Duodenal mucosa (tissue), 2 donors: ENCODE data around the gene GLT1D1.

ENCODE experiments used
- H3K27ac ChIP-seq: one replicate; pipeline ENCODE4 v1.7.0; 2013; ENCODE audit warnings: low read depth, low read length
- H3K27me3 ChIP-seq, 2 donors: one replicate each; pipeline ENCODE4 v1.7.0; 2013; ENCODE audit warnings: low read length in 2 of 2, control low read depth in 1 of 2; ENCODE audit not compliant: insufficient read depth in 2 of 2, control insufficient read depth in 1 of 2
- H3K36me3 ChIP-seq, 2 donors: one replicate each; pipeline ENCODE4 v1.7.0; 2013; ENCODE audit warnings: low read length in 2 of 2, control low read depth in 1 of 2; ENCODE audit not compliant: insufficient read depth in 2 of 2, control insufficient read depth in 1 of 2
- H3K4me1 ChIP-seq, 2 donors: one replicate each; pipeline ENCODE4 v1.7.0; 2013; ENCODE audit warnings: low read length in 2 of 2, control low read depth in 1 of 2; ENCODE audit not compliant: insufficient read depth in 2 of 2, control insufficient read depth in 1 of 2
- H3K4me3 ChIP-seq, 2 donors: one replicate each; pipeline ENCODE4 v1.7.0; 2013; ENCODE audit warnings: low read length in 2 of 2, low read depth in 1 of 2
- H3K9ac ChIP-seq, 2 donors: one replicate each; pipeline ENCODE4 v1.7.0; 2013; ENCODE audit warnings: low read length in 2 of 2, low read depth in 1 of 2
- H3K9me3 ChIP-seq, 2 donors: one replicate each; pipeline ENCODE4 v1.7.0; 2013; ENCODE audit warnings: low read length in 2 of 2, control low read depth in 1 of 2; ENCODE audit not compliant: control insufficient read depth in 1 of 2

The GLT1D1 gene

DNA sequence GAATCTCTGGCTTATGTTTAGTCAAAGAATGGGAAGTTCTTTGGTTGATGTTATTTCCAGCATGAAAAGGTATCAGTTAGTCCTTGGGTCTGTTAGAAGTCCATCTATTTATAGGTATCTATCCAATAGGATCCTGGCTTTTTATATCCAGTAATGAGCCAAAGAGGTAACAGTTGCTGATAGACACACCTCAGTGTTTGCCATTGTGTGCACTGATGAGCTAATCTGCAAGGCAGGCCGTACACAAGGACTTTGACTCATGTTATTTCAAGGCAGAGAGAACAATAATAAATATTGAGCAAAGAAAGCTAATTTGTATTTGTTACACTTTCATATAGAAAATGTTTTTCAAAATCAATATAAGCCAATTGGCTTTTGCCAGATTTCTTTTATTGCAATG is 56.4 kb downstream of the GLT1D1 start:
- H3K36me3 ChIP-seq, result no peaks in the 10 kb centered on the region
- H3K27me3 ChIP-seq, result no peaks in the 10 kb centered on the region

DNA sequence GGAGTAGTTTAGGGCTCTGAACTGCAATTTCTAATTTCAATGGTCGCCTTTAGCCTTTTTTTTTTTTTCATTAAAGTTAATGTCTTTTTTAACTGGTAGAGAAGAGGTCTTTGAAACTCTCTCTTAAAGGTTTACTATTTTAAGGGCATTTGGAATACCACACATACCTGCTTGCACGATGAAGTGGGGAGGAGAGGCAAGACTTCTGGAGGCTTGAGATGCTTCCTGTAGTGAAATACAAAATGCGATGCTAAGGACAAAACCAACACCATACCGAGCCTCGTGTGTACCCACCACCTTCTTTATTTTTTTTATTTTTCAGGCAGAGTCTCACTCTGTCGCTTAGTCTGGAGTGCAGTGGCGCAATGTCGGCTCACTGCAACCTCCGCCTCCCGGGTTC is 57.4 kb downstream of the GLT1D1 start:
- H3K27ac ChIP-seq, result no peak overlapping the region
- no peaks in the 10 kb centered on the region for H3K9me3 ChIP-seq
- no peak overlapping the region for H3K4me3 ChIP-seq
- no peak overlapping the region for H3K9ac ChIP-seq
- H3K36me3 ChIP-seq, result no peaks in the 10 kb centered on the region
- no peaks in the 10 kb centered on the region for H3K27me3 ChIP-seq
- H3K4me1 ChIP-seq, result no peaks in the 10 kb centered on the region

More for the DNA sequence above, 56.4 kb downstream of the GLT1D1 start:
- H3K9ac ChIP-seq, result no peak overlapping the region
- no peak overlapping the region for H3K27ac ChIP-seq
- H3K4me1 ChIP-seq, result no peaks in the 10 kb centered on the region
- H3K9me3 ChIP-seq, result no peaks in the 10 kb centered on the region
- no peak overlapping the region for H3K4me3 ChIP-seq

DNA sequence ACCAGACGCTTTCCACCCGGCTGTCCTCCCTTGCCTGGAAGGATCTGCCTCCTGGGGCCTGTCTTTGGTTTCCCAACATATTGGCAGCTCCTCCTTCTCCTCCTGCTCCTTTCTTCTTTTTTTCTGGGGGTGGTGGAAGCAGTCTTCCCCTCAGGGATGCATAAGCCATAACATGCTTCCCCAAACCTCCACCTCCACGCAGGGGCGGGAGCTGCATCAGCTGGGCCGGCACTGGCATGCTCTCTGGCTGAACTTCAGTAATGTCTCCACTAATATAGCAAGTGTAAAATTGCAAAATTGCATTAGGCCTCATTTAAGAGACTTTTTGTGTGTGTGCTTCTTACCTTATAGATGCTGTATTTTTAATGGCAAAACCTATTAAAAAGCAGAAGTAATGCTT is 58.6 kb downstream of the GLT1D1 start:
- no peak overlapping the region for H3K9ac ChIP-seq
- no peak overlapping the region for H3K4me3 ChIP-seq
- no peaks in the 10 kb centered on the region for H3K4me1 ChIP-seq
- no peaks in the 10 kb centered on the region for H3K36me3 ChIP-seq
- H3K9me3 ChIP-seq, result no peaks in the 10 kb centered on the region
- no peak overlapping the region for H3K27ac ChIP-seq
- no peaks in the 10 kb centered on the region for H3K27me3 ChIP-seq

DNA sequence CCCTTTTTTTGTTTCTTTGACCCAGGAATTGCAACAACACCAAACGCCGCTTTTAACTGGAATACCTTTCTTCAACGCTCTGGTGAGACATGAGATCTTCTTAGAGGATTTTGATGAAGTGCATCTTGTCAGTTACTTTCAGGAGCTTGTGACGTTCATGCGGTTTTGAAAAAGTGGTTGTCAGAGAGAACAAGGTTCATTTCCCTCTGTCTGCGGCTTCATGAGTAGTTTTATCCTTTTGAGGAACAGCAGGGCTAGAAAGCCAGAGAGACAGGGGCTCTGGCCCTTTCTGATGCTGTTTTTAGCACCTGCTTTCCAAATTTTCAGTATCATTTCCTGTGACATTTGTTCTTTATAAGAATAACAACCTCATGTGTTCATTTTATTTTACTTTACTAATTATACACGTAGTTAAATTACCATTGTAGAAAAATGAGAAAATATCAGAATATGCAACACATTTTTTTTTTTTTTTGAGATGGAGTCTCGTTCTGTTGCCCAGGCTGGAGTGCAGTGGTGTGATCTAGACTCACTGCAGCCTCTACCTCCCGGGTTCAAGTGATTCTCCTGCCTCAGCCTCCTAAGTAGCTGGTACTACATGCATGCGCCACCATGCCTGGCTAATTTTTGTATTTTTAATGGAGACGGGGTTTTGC is 61.8 kb downstream of the GLT1D1 start:
- no peak overlapping the region for H3K27ac ChIP-seq
- H3K4me3 ChIP-seq, result no peak overlapping the region
- H3K36me3 ChIP-seq, result no peaks in the 10 kb centered on the region
- H3K4me1 ChIP-seq, result no peaks in the 10 kb centered on the region
- no peaks in the 10 kb centered on the region for H3K9me3 ChIP-seq
- H3K9ac ChIP-seq, result no peak overlapping the region
- peaks cover 0 to 4% of the 10 kb centered on the region in 2 donors for H3K27me3 ChIP-seq

DNA sequence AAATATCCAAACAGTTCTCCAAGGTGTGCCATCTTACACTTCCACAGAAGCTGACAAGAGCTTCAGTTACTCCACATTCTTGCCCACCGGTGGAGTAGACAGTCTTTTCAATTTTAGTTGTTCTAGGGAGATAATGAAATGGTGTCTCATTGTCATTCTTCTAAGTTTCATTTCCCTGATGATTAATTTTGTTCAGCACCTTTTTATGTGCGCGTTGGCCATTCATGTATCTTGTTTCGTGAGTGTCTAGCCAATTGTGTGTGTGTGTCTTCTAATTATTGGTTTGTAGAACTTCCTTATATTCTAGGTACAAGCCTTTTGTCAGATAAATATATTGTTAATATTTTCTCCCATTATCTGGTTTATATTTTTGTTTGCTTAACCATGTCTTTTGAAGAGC is 63.1 kb downstream of the GLT1D1 start:
- Histone ChIP-seq H3K4me1 (no peaks in the 10 kb centered on the region), H3K36me3 (no peaks in the 10 kb centered on the region), H3K9ac (no peak overlapping the region), H3K9me3 (no peaks in the 10 kb centered on the region), H3K27me3 (peaks cover 0 to 4% of the 10 kb centered on the region in 2 donors), H3K27ac (no peak overlapping the region), H3K4me3 (no peak overlapping the region)

DNA sequence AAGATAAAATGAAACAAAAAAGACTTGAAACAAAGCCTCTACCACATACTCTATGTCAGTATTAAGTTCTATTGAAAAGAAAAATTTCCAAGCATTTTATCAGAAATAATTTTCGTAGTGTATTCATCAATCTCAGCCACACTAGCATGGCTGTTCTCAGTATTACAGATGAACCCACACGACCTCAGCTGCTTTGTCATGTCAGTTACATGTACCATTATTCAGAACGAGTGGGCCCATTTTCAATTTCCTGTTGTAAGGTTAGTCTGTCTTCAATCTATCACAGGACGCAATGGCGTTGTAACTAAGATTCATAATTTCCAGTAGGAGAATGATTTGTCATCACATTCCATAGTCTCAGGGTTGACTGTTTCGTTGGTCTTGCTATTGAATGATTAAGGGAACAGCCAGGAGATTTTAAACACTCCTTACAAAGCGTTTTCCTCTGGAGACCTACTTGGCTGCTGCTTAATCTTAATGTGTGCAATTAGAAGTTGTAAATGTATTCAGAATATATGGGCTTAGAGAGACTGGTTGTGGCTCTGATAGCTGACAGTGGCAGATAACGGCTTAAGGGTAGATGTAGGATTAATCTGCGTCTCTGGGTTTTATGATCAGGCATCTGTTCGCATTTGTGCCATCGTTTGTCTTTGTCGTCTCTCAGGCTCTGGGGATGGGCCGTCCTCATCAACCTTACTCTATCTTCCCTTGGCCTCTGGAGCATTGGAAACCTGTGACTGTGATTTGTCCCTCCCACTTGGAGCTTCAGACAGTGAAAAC is 65.4 kb downstream of the GLT1D1 start:
- no peak overlapping the region for H3K27ac ChIP-seq
- H3K4me1 ChIP-seq, result no peaks in the 10 kb centered on the region
- peaks cover 0 to 4% of the 10 kb centered on the region in 2 donors for H3K27me3 ChIP-seq

DNA sequence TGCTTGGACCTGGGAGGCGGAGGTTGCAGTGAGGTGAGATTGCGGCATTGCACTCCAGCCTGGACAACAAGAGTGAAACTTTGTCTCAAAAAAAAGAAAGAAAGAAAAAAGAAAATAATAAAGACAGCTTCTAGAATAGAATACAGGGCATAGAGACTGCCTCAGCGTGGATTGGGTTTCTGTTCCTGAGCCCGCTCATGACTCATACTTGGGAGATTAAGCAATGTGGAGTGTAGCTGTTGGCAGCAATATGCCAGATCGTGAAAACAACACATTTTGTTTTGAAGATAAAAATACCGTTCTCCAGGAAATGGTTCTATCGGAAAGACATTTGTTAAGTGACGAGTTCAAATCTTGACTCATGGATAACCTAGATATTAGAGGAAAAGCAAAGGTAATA is 67.2 kb downstream of the GLT1D1 start:
- Histone ChIP-seq H3K4me1 (no peaks in the 10 kb centered on the region), H3K9me3 (no peaks in the 10 kb centered on the region), H3K27me3 (peaks cover 0 to 4% of the 10 kb centered on the region in 2 donors), H3K9ac (no peak overlapping the region), H3K36me3 (no peaks in the 10 kb centered on the region), H3K27ac (no peak overlapping the region), H3K4me3 (no peak overlapping the region)

More for the DNA sequence above, 65.4 kb downstream of the GLT1D1 start:
- Histone ChIP-seq H3K36me3 (no peaks in the 10 kb centered on the region), H3K9ac (no peak overlapping the region), H3K9me3 (no peaks in the 10 kb centered on the region), H3K4me3 (no peak overlapping the region)

DNA sequence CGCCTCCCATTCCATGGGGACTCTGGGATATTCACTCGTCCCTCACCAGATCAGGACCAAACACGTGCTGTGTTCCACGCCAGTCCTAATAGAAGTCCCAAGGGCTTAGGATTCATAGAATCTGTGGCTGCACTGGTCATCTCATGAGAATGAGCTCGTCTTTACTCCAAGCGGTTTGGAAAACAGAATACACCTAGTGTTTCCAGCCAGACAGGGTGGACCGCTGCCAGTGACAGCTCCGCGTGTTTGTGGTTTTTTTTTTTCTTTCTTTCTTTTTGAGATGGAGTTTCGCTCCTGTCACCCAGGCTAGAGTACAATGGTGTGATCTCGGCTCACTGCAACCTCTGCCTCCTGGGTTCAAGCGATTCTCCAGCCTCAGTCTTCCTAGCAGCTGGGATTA is 75.1 kb downstream of the GLT1D1 start:
- Histone ChIP-seq H3K36me3 (no peaks in the 10 kb centered on the region), H3K9ac (no peak overlapping the region), H3K4me1 (no peaks in the 10 kb centered on the region), H3K27ac (no peak overlapping the region), H3K4me3 (no peak overlapping the region), H3K27me3 (no peaks in the 10 kb centered on the region), H3K9me3 (no peaks in the 10 kb centered on the region)

DNA sequence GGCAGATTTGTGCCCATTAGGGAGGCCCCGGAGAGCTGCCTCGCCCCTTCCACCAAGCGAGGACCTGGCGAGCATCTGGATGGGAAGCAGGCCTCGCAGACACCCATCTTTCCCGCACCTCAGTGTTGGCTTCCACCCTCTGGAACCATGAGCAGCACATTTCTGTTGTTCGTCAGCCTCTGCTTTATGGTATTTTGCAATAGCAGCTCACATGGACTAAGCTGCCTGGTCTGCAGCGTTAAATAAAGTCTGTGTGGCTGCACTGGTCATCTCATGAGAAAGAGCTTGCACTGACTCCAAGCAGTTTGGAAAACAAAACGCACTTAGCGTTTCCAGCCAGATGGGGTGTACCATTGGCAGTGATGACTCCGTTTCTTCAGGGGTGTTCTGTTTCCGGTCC is 75.8 kb downstream of the GLT1D1 start:
- Histone ChIP-seq H3K4me3 (no peak overlapping the region), H3K36me3 (no peaks in the 10 kb centered on the region), H3K4me1 (no peaks in the 10 kb centered on the region), H3K9me3 (no peaks in the 10 kb centered on the region), H3K9ac (no peak overlapping the region), H3K27me3 (no peaks in the 10 kb centered on the region), H3K27ac (no peak overlapping the region)

DNA sequence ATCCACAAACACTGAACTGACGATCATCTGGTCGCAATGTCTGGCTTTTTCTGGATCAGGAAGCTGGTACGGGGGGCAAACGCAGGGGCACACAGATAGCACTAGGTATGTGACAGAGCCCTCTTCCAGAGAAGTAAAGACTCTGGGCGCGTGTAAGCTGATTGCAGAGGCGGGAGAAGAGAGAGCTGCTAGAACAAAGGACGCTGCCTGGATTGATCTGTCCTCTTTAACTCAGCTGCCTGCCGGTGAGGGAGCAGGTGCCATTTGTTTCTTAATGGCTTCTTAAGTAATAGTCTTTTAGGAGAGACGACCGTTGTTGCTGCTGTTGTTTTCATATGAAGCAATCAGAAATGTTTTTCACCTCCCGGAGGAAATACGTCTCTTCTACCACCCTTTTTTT is 77.3 kb downstream of the GLT1D1 start:
- Histone ChIP-seq H3K4me1 (no peaks in the 10 kb centered on the region), H3K9me3 (no peaks in the 10 kb centered on the region), H3K27me3 (no peaks in the 10 kb centered on the region), H3K36me3 (no peaks in the 10 kb centered on the region), H3K27ac (no peak overlapping the region), H3K9ac (no peak overlapping the region), H3K4me3 (no peak overlapping the region)
